KG1 (cell line): ENCODE measurements around the gene LIMCH1.
"Not testable (repeated sequence)": the region's sequence is repeated elsewhere in the genome, so short reads cannot be mapped to it uniquely, and the experiment has no call there.

ENCODE experiments used
- DNase-seq: peaks from one replicate; lab custom pipeline; 2025; lab: John Stamatoyannopoulos, UW

LIMCH1 gene, protein sequence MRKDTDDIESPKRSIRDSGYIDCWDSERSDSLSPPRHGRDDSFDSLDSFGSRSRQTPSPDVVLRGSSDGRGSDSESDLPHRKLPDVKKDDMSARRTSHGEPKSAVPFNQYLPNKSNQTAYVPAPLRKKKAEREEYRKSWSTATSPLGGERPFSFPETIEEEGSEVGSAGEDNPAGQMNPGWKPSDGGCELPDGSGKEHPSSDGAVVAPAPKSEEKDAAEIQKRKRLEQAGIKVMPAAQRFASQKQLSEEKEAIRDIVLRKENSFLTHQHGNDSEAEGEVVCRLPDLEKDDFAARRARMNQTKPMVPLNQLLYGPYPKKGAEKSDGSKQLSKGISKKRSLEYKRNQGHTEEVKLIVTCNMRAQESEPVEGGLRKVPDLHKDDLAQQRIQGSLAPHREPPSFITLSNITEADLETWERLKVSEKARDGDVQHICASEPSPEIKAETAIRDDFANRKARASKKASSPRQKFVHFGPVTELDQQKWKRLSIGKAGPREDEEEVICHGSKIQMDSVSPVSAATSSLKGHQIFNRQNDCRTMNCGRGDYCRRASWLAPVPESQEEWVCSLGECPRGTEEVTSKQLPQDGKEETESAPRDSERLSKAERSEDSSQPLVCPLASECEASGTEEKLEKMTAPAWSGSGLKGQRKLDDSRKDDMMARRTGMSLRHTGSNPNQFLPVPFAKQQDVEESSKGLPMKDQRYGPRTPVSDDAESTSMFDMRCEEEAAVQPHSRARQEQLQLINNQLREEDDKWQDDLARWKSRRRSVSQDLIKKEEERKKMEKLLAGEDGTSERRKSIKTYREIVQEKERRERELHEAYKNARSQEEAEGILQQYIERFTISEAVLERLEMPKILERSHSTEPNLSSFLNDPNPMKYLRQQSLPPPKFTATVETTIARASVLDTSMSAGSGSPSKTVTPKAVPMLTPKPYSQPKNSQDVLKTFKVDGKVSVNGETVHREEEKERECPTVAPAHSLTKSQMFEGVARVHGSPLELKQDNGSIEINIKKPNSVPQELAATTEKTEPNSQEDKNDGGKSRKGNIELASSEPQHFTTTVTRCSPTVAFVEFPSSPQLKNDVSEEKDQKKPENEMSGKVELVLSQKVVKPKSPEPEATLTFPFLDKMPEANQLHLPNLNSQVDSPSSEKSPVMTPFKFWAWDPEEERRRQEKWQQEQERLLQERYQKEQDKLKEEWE (N-terminal part only)

DNA sequence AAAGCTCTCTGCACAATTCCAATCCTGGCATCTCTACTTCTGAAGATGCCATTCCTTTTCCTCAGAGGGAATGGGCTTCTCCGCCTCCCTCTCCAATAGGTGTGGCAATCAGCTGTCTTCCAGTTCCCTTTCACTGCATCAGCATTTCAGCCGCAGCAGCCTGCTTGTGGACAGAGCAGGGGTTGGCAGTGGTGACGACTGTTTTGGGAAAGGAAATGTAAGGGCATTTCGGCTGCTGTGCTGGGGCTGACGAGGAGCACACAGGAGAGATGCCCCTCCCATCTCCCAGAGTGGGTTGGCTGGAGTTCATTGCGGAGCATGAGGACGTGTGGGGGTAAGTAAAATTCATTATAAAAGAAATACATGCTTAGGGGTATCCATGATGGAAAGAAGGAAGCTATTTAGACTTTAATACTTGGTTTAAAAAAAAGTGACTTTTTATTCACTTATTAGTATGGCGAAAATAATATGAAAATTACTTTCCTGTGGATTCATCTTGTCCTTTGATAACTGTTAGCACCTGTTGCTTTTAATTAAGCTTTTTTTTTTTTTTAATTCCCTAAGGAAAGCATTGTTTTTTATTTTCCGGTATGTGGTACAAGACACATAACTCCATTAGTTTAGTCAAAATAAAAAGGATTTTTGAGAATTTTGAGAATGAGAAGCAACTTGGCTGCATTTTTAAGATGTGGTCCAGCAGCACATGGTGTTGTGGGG lies at the start of gene LIMCH1:
LIMCH1 (plus strand) TSS at position 141 of the 717 bp plus-strand sequence. CDS start 67,839 bp downstream, outside the sequence.
- no peak for DNase-seq

DNA sequence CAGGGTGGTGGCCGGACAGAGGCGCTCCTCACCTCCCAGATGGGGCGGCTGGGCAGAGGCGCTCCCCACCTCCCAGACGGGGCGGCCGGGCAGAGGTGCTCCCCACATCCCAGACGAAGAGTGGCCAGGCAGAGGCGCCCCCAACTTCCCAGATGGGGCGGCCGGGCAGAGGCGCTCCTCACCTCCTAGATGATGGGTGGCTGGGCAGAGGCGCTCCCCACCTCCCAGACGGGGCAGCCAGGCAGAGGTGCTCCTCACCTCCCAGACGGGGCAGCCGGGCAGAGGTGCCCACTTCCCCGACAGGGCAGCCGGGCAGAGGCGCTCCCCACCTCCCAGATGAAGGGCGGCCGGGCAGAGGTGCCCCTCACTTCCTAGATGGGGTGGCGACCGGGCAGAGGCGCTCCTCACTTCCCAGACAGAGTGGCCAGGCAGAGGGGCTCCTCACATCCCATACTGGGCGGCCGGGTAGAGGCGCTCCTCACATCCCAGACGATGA lies 46.8 kb upstream of the LIMCH1 start:
- DNase-seq: not testable (repeated sequence)

DNA sequence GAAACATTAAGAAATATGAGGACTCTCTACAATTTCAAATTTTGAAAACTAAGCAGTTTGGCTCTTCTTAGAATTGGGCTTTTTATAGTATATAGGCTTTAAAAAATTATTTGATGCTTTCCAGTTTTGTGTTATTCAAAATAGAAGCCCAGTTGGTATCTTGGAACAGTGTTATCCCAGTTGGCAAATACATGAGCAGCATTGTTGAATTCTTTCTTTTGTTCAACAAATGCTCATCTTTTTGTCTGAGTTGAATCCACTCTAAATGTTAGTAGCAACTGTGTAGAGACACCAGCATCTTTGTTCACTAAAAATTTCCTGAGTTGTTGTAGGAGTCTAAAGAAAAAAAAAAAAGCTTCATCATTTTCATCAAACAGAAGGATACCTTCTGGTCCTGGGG lies 41.0 kb upstream of the LIMCH1 start:
- no peak for DNase-seq

DNA sequence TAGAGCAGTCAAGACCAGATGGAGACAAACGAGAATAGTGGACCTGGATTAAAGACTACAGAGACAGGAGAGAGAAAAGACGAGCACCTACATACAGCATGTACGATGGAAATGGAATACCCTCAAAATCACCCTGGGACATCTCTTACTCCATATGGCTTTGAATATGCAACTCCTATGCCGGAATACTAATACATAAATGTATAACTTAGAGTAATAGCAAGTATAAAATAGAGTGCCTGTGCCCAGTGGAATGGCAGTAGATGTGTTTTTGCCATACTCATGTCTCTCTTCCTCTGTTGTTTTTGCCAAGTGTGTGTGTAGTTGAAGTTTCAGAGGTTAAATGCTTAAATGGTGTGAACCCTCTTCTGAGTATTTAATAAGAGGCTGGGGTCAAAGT lies 39.8 kb upstream of the LIMCH1 start:
- no peak for DNase-seq

DNA sequence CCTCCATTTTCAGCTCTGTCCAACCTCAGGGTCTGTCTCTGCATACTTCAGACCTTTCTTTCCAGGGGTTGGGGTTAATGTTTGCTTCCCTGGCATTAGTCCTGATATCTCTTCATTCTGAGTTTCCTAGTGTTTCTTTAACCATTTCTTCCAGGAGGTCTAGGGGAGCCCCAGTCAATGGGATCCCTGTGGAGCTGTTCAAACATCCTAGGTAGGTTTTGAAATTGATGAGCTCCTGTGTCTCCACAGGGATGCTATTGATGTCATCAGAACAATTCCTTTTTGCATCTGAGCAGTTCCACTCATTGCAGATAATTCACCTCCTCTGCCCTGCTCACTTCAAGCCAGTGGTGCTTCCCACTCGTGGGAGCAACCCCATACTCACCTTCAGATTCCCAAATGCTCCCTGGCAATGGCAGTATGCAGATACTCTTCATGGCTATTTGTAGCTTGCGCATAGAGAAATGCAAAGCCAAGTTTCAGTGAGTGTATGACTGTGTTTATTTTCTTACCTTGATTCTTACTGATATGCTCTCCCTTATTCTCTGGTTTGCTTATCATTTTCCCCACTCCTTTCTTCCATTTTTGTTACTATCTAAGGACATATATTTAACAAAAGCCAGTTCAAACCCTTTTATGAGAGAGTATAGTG lies 33.7 kb upstream of the LIMCH1 start:
- no peak for DNase-seq

DNA sequence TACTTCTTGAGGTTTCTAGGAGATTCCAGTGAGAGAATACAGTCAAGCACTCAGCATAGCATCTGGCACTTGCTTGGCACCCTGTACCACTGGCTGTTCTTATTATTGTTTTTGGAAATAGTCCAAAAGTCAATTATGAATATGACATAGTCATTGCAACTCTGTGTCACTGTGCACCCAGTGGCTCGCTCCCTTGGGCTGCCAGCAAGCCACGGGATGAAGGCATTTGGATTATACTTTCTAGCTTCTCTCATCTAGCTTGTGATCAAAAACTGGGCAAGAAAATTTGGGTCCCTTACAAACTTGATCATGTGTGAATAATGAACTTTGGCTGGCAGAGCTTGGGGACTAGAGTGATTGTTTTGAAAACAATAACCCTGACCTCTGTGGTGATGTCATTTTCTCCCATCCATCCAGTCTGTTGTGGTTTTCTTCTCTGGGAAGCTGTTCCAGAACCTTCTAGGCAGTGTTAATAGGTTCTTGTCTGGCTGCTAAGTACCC lies 32.7 kb upstream of the LIMCH1 start:
- DNase-seq: no peak

DNA sequence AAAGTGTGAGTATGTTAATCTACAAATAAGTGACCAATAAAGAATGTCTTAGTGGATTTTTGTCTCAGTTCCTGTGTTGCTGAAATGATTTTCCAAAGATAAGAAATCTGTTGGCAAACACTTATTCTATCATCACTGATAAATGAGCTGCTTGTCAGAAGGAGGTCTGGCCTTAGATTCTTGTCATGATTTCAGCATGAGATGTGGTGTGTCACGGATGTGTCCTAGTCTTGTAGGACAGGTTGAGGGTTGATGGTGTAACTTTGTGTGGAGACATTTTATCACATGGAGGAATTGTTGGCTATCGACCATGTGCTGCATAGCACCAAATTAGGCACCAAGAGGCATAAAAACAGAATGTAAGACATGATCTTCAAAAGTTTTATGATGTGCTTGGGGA lies 31.8 kb upstream of the LIMCH1 start:
- DNase-seq: no peak

DNA sequence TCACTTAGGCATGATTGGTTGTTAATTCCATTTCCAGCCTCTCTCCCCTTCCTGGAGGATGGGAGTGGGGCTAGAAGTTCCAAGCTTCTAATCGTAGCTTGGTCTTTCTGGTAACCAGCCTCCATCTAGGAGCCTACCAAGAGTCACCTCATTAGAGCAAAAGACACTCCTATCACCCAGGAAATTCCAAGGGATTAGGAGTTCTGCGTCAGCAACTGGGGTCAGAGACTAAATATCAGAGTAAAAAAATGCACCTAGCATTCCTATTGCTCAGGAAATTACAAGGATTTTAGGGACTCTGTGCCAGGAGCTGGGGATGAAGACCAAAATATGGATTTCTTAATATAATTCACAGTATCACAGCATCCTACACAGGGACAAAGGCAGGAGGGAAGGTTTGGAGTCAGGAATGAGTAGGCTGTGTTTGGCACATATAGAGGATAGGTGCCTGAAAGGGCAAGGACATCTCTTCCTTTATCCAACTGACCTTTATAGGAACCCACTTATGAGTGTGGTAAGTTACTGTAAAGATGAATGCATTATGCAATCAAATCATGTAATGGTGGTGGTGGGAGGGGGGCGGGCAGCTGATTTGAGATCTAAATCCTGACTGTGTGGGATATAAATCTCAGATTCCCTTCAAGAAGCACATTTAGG lies 30.5 kb upstream of the LIMCH1 start:
- DNase-seq: no peak

DNA sequence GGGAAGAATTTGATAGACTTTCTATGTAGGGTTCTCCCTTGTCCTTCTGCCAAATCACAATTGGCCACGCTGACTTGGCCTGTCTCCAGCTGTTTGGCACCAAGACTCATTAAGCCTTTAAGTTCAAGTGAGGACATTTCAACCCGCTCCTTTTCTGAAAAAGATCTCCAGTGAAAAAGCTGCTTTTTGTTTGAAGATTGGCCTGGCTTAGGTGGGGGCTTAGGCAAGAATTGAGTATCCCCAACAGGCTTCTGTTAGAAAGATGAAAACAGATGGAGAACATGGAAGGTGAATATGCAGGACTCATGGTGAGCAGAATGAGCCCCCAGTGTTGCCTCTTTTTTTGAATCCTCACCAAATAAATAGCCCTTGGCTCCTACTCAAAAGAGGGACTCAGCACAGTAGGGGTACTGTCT lies 28.5 kb upstream of the LIMCH1 start:
- no peak for DNase-seq

DNA sequence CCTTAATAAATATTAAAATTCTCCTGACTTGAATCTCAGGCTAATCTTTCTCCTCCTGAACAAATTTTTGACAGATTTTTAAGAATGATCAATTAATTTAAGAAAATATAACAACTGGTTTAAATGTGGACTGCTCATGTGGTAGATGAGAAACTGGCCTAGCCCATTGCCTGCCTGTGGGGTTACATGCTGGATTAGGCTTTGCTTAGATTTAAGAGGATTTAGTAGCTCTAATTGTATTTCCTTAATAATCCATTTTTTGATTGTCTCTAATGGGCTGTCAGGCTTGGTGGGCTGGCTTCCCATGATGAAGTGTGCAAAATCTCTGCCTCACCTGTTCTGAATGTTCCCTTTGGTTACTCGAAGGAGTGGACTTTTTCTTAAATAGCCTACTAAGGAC lies 27.8 kb upstream of the LIMCH1 start:
- no peak for DNase-seq

DNA sequence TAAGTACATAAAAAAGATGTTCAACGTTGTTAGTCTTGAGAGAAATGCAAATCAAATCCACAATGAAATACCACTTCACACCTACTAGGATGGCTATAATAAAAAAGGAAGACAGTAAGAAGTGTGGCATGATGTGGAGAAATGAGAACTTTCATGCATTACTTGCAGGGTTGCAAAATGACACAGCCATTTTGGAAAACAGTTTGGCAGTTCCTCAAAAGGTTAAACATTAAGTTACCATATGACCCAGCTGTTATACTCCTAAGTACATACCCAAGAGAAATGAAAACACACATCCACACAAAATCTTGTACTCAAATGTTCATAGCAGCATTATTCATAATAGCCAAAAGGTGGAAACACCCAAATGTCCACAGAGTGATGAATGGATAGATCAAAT lies 25.8 kb upstream of the LIMCH1 start:
- no peak for DNase-seq

DNA sequence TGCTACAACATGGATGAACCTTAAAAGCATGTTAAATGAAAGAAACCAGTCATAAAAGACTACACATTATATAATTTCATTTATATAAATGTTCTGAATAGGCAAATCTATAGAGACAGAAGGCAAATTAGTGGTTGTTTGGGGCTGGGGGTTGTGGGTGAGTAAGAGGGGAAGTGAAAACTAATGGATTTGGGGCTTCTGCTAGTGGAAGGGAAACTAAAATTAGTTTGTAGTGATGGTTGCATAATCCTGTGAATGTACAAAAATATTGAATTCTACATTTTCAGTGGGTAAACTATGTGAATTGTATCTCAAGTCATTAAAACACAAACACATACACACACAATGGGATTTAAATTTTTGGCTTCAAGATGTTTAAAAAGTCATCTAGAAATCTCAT lies 25.4 kb upstream of the LIMCH1 start:
- no peak for DNase-seq

DNA sequence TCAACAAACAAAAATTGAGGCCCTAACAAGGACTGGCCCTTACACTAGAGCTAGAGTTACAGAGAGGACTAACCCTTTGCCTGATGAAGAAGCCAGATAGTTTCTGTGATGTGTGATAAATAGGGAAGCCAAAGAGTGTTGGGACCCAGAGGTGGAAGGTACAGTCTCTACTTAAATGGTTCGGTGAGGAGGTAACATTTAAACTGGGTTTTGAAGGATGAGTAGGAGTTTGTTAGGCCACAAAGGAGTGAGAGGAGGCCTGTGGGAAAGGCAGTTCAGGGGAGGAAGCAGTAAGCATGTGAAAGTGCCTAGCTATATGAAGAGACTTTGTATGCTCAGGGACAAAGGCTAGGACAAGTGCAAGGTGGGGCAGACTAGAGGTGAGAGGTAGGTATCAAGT lies 23.8 kb upstream of the LIMCH1 start:
- no peak for DNase-seq

DNA sequence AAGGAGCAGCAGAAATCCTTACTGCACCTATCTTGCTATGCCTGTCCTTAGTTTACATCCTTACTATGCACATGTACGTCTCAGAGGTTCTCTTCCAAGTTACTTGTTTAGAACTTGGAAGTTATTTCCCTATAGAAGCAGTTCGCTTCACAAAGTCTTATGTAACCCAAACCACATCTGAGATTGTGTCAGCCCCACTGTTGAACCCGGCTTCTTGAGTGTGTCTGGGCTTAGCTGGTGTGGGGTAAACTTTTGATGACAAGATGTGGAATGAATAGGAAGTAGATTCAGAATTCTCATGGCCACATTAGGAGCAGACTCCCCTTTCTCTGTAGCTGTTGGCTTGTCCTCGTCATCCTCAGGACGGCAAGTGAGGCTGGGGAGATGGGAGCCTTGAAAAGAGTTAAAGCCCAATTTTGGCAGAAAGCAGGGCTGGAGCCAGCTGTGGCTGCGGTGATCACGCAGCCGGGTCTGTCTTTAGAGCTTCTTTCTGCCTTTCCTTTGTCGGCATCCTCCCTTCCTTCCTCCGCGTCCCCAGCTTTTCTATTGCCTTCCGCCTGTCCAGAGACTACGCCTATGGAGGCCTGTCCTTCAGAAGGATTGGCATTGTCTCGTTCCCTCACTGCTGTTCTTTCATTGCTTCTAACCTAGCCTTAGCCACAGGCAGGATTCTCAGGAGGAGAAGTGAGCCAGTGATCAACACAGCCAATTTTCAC lies 23.0 kb upstream of the LIMCH1 start:
- no peak for DNase-seq

DNA sequence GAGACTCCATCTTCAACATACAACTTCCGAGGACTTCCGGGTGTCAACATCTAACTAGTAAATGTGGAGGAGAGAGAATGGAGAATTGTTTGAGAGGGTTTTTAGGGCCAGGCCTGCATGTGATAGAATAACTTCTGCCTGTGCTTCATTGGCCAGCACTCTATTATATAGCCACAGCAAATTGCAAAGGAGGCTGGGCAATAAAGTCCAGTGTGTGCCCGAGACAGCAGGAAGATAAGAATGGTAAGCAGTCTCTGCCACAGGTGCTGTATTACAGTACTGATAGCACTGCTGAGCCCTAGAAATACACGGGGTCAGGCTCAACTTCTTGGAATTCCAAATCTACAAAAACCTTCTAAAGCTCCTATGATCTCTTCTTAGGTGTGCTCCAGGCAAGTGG lies 20.8 kb upstream of the LIMCH1 start:
- no peak for DNase-seq

DNA sequence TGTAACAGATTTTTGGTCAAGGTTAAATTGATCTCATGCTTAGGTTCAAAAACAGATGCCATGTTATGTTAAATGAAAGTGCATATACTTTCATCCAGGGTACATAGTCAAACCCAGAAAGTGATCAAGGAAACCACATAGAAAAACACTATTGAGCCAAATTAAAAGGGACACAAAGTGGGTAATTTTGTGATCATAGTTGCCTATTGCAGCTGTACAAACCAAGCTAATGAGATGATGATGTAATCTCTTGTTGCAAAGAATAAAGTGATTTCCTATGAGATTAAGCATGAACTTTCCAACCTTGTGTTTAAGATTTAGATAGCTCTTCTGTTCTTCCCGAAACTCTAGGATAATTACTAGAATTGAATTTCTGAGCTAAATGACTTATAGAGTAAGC lies 20.2 kb upstream of the LIMCH1 start:
- DNase-seq: no peak

DNA sequence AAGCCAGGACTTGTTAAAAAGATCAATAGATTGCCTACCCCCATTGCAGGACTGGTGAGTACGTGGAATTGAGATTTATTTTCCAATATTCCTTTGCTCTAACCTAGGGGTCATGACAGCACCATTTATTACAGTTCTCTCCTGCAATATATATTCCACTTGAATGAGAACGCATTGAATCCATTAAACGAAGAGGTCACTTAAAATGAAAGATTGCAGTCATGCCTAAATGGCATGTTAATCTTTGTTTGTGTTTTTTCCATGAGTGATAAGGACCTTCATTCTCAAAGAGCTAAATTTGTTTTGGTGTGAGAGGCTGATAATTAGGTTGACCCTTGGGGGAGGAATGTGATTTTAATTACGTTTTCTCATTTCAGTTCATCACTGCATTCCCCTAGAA lies 13.5 kb upstream of the LIMCH1 start:
- no peak for DNase-seq

DNA sequence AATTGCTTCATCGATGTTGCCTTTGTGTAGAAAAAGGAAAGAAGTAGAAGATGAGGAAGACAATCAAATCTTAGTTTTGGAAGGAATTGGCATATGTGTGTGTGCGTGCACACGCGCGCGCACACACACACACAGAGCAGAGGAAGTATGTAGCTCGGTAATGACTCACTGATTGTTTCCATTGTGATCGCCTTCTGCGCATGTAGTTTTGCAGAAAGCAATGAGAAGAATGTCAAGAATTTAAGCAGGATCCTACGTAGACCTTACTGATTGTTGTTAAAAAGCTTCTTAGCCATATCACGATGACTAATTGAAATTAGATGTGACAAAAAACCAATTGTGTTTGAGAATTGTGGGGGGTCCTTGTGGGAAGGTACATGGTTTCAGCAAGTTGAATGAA lies 12.8 kb upstream of the LIMCH1 start:
- no peak for DNase-seq

DNA sequence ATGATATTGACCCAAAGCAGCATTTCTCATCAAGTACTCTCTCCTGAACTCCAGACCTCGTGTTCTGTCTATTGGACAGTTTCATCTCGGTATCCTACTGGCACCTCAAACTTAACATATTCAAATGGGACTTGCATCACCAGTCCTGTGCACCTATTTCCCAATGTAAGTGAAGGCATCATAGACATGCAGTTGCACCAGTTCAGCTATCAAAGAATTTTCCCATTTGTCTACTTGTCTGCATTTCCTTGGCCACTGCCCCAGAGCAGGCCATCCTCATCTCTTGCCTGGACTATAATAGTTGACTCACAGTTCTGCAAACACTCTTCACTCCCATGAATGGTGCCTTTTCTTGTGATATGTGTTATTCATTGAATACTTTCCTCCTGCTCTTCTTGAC lies 11.3 kb upstream of the LIMCH1 start:
- DNase-seq: no peak
